Activated CD4-positive, alpha-beta T cell treated with anti-CD3 and anti-CD28 coated beads for 36 hours (primary cell): ENCODE data around the gene OBSCN. TPM values are rescaled to one million over a fixed set of nuclear protein-coding genes. Genes with fewer than 3 reads are reported as not detected.

Experiments used
- ATAC-seq: fragments of 200-7000 bp; cut with Tn5 transposase; one replicate; pipeline ENCODE4 v1.10.0; 2021; ENCODE audit warnings: mild to moderate bottlenecking, moderate library complexity
- CTCF ChIA-PET: fragments of 350-600 bp; sonication (Branson Sonifier 250); formaldehyde crosslinking; loops from one replicate; lab custom pipeline; 2021; ENCODE audit warnings: antibody characterized with exemption; lab: Charles Lee
- POLR2A ChIA-PET: fragments of 350-600 bp; sonication (Branson Sonifier 250); formaldehyde crosslinking; loops from one replicate; lab custom pipeline; 2021; ENCODE audit warnings: antibody characterized with exemption, inconsistent platforms; lab: Charles Lee
- DNase-seq: peaks from one replicate; pipeline ENCODE4 v3.0.0-alpha.2; 2020
- H3K27ac Mint-ChIP-seq: one replicate; pipeline ENCODE4 v1.8.0; 2021; ENCODE audit warnings: mixed read lengths
- H3K27me3 Mint-ChIP-seq: one replicate; pipeline ENCODE4 v1.8.0; 2021; ENCODE audit warnings: mixed read lengths
- H3K36me3 Mint-ChIP-seq: one replicate; pipeline ENCODE4 v1.8.0; 2021; ENCODE audit warnings: low read depth, mixed read lengths
- H3K4me1 Mint-ChIP-seq: one replicate; pipeline ENCODE4 v1.8.0; 2021; ENCODE audit warnings: mixed read lengths
- H3K4me3 Mint-ChIP-seq: one replicate; pipeline ENCODE4 v1.8.0; 2021; ENCODE audit warnings: mild to moderate bottlenecking, moderate library complexity, mixed read lengths
- H3K9me3 Mint-ChIP-seq: one replicate; pipeline ENCODE4 v1.8.0; 2021; ENCODE audit warnings: low read depth, mixed read lengths
- intact Hi-C, 2 experiments: fragments of 100-400 bp; cut with DNase I in 1 of 2; cut with micrococcal nuclease in 1 of 2; formaldehyde crosslinking; loops; one replicate each; pipeline versions ENCODE4 v1.14.2 to v1.15.1; 2022 to 2024; cut with DNase I, micrococcal nuclease
- total RNA-seq, 2 experiments: library from RNA; stranded (reverse); gene quantifications; one replicate each; pipeline ENCODE4 v1.2.3, GENCODE V29; 2021

OBSCN gene
- total RNA-seq, 2 experiments from 2014 or later = 20.0 to 20.5 TPM

GRCh38 chr1:228271701-228272251 is 63.9 kb downstream of the OBSCN start:
- Mint-ChIP-seq H3K9me3 (no peaks in the 10 kb centered on the region), H3K4me1 (peaks cover 9% of the 10 kb centered on the region), H3K27me3 (no peaks in the 10 kb centered on the region), H3K27ac (no peak overlapping the region), H3K4me3 (no peak overlapping the region), H3K36me3 (no peaks in the 10 kb centered on the region)
- DNase-seq (no peak), ATAC-seq (no peak)
- POLR2A ChIA-PET = no interaction called here
- CTCF ChIA-PET = no interaction called here
- intact Hi-C loops = no loop called here

GRCh38 chr1:228272331-228272791 is 64.5 kb downstream of the OBSCN start:
- DNase-seq = no peak
- Mint-ChIP-seq H3K4me3 (no peak overlapping the region), H3K27me3 (no peaks in the 10 kb centered on the region), H3K36me3 (no peaks in the 10 kb centered on the region), H3K9me3 (no peaks in the 10 kb centered on the region), H3K27ac (no peak overlapping the region), H3K4me1 (peaks cover 9% of the 10 kb centered on the region)
- intact Hi-C loops = no loop called here
- ChIA-PET POLR2A (no interaction called here), CTCF (no interaction called here)
- ATAC-seq = no peak

GRCh38 chr1:228272831-228273571 is 65.2 kb downstream of the OBSCN start:
- DNase-seq (no peak), ATAC-seq (no peak)
- Mint-ChIP-seq H3K27me3 (no peaks in the 10 kb centered on the region), H3K36me3 (no peaks in the 10 kb centered on the region), H3K4me1 (peaks cover 9% of the 10 kb centered on the region), H3K27ac (no peak overlapping the region), H3K4me3 (no peak overlapping the region), H3K9me3 (no peaks in the 10 kb centered on the region)
- intact Hi-C loops = no loop called here
- POLR2A ChIA-PET = no interaction called here
- CTCF ChIA-PET = no interaction called here

- Mint-ChIP-seq H3K36me3 (no peaks in the 10 kb centered on the region), H3K9me3 (no peaks in the 10 kb centered on the region), H3K27me3 (no peaks in the 10 kb centered on the region), H3K4me1 (peaks cover 9% of the 10 kb centered on the region), H3K4me3 (no peak overlapping the region), H3K27ac (no peak overlapping the region)
- no peak for ATAC-seq
- intact Hi-C loops = no loop called here
- DNase-seq = no peak
- ChIA-PET CTCF (no interaction called here), POLR2A (no interaction called here)
These were observed 66.0 kb downstream of the OBSCN start for GRCh38 chr1:228273720-228274451.

GRCh38 chr1:228274452-228275178 is 66.8 kb downstream of the OBSCN start:
- Mint-ChIP-seq H3K27me3 (no peaks in the 10 kb centered on the region), H3K27ac (peak overlapping the region; percentile 19), H3K4me1 (peaks cover 9% of the 10 kb centered on the region), H3K4me3 (peak overlapping the region; percentile 71), H3K36me3 (no peaks in the 10 kb centered on the region), H3K9me3 (no peaks in the 10 kb centered on the region)
- CTCF ChIA-PET = interaction anchor here (1.1 kb wide), 1 partner anchor 132 kb away, joined by 3 read pairs; the partner anchor contains the start of gene TRIM11
- DNase-seq = peak; percentile 25
- ATAC-seq = no peak
- intact Hi-C loops = loop anchor here in 1 of 2 experiments (5.0 kb wide), 1 partner anchor 107 kb away; the partner anchor contains the start of gene IBA57
- POLR2A ChIA-PET = no interaction called here

- Mint-ChIP-seq H3K4me1 (peaks cover 9% of the 10 kb centered on the region), H3K27me3 (no peaks in the 10 kb centered on the region), H3K27ac (peak overlapping the region; percentile 19), H3K9me3 (no peaks in the 10 kb centered on the region), H3K4me3 (peak overlapping the region; percentile 71), H3K36me3 (no peaks in the 10 kb centered on the region)
- ChIA-PET CTCF (interaction anchor here (0.9 to 1.1 kb wide), 2 partner anchors 131 to 182 kb away, joined by 3 to 5 read pairs; partner anchors contain the start of gene TRIM11), POLR2A (no interaction called here)
- ATAC-seq = no peak
- intact Hi-C loops = loop anchor here in 1 of 2 experiments (5.0 kb wide), 1 partner anchor 108 kb away; the partner anchor contains the start of gene IBA57
- peak; percentile 29 for DNase-seq
These were observed 67.3 kb downstream of the OBSCN start for GRCh38 chr1:228275179-228275429.

- Mint-ChIP-seq H3K27ac (no peak overlapping the region), H3K4me1 (peaks cover 7% of the 10 kb centered on the region), H3K36me3 (no peaks in the 10 kb centered on the region), H3K4me3 (peak overlapping the region; percentile 71), H3K9me3 (no peaks in the 10 kb centered on the region), H3K27me3 (no peaks in the 10 kb centered on the region)
- intact Hi-C loops = loop anchor here (1.0 to 5.0 kb wide), 11 partner anchors 62 to 487 kb away; partner anchors contain the start of genes GUK1 (in 1 of the 2), IBA57 (in 1 of the 2) and MRPL55 (in 1 of the 2)
- ATAC-seq (peak; percentile 96), DNase-seq (peak; percentile 94)
- ChIA-PET CTCF (interaction anchor here (0.7 to 1.1 kb wide), 3 partner anchors 113 to 182 kb away, joined by 3 to 5 read pairs (median 3); partner anchors contain the start of gene TRIM11), POLR2A (no interaction called here)
These were observed 67.8 kb downstream of the OBSCN start for GRCh38 chr1:228275430-228276173.

GRCh38 chr1:228276174-228276831 is 68.5 kb downstream of the OBSCN start:
- CTCF ChIA-PET = interaction anchor here (0.7 to 1.1 kb wide), 3 partner anchors 63 to 183 kb away, joined by 3 to 5 read pairs (median 4); a partner anchor contains a TSS
- DNase-seq (peak; percentile 47), ATAC-seq (peak; percentile 20)
- Mint-ChIP-seq H3K4me3 (peak overlapping the region; percentile 71), H3K36me3 (no peaks in the 10 kb centered on the region), H3K27ac (no peak overlapping the region), H3K9me3 (no peaks in the 10 kb centered on the region), H3K27me3 (no peaks in the 10 kb centered on the region), H3K4me1 (peaks cover 6% of the 10 kb centered on the region)
- POLR2A ChIA-PET = interaction anchor here (0.6 kb wide), 1 partner anchor 34 kb away, joined by 4 read pairs; no protein-coding TSS in a partner anchor
- intact Hi-C loops = loop anchor here (1.0 to 5.0 kb wide), 11 partner anchors 63 to 488 kb away; partner anchors contain the start of genes GUK1 (in 1 of the 2), IBA57 (in 1 of the 2) and MRPL55 (in 1 of the 2)

GRCh38 chr1:228276901-228277490 is 69.2 kb downstream of the OBSCN start:
- Mint-ChIP-seq H3K27ac (no peak overlapping the region), H3K9me3 (no peaks in the 10 kb centered on the region), H3K36me3 (no peaks in the 10 kb centered on the region), H3K4me1 (peaks cover 6% of the 10 kb centered on the region), H3K27me3 (no peaks in the 10 kb centered on the region), H3K4me3 (peak overlapping the region; percentile 71)
- ATAC-seq (no peak), DNase-seq (no peak)
- intact Hi-C loops = loop anchor here (1.0 to 5.0 kb wide), 11 partner anchors 64 to 489 kb away; partner anchors contain the start of genes GUK1 (in 1 of the 2), IBA57 (in 1 of the 2) and MRPL55 (in 1 of the 2)
- CTCF ChIA-PET = interaction anchor here (0.7 to 1.1 kb wide), 2 partner anchors 63 to 184 kb away, joined by 3 to 4 read pairs; no protein-coding TSS in a partner anchor
- POLR2A ChIA-PET = interaction anchor here (0.6 kb wide), 1 partner anchor 33 kb away, joined by 4 read pairs; no protein-coding TSS in a partner anchor
